ENCODE results near the gene AGER.
"Not testable (repeated sequence)": the region's sequence is repeated elsewhere in the genome, so short reads cannot be mapped to it uniquely, and the experiment has no call there.

- TF ChIP-seq POLR2AphosphoS5, EP300, POLR2A, CTCF (IDR thresholded peaks at IDR 0.05): not testable (repeated sequence)
Observed at GRCh38 chr6:32187725-32188380, 3.8 kb upstream of the AGER start.

Data from sigmoid colon (tissue), 4 donors.